ENCODE measurements around the gene MOB3B. TPM values are rescaled to one million over a fixed set of nuclear protein-coding genes. Genes with fewer than 3 reads are reported as not detected.
A peak's percentile ranks its signal among the peaks of the same experiment; 100 is the strongest.

Gene MOB3B
- total RNA-seq, 3 donors from 2014 or later, result 12.8 to 19.3 (median 13.1) TPM

- Histone ChIP-seq H3K9me3 (no peaks in the 10 kb centered on the region), H3K36me3 (no peaks in the 10 kb centered on the region), H3K27me3 (no peaks in the 10 kb centered on the region), H3K4me1 (peaks cover 0 to 9% of the 10 kb centered on the region in 2 donors), H3K27ac (peak overlapping the region in 1 of 2 donors; percentile 34), H3K4me3 (no peak overlapping the region)
- DNase-seq (ENCODE audit: low spot score in 2 of 2), result no peak
- TF ChIP-seq POLR2A (IDR thresholded peaks at IDR 0.05), result no peak
- TF ChIP-seq CTCF (IDR thresholded peaks at IDR 0.05), result no peak
- TF ChIP-seq POLR2AphosphoS5 (IDR thresholded peaks at IDR 0.05), result no peak
- intact Hi-C loops (cut with DNase I; ENCODE audit: low total_unique reads), result no loop called here
Measured at GRCh38 chr9:27395484-27395921, 134.1 kb downstream of the MOB3B start.

- no peaks in the 10 kb centered on the region for H3K36me3 ChIP-seq
- peak overlapping the region; percentile 20 to 71 for H3K27ac ChIP-seq
- H3K27me3 ChIP-seq, result no peaks in the 10 kb centered on the region
- H3K4me3 ChIP-seq, result no peak overlapping the region
- H3K4me1 ChIP-seq, result peaks cover 0 to 9% of the 10 kb centered on the region in 2 donors
- no peak for DNase-seq (ENCODE audit: low spot score in 2 of 2)
- TF ChIP-seq POLR2AphosphoS5 (IDR thresholded peaks at IDR 0.05) (no peak), POLR2A (IDR thresholded peaks at IDR 0.05) (no peak), CTCF (IDR thresholded peaks at IDR 0.05) (no peak)
- no peaks in the 10 kb centered on the region for H3K9me3 ChIP-seq
- intact Hi-C loops (cut with DNase I; ENCODE audit: low total_unique reads), result no loop called here
Measured at GRCh38 chr9:27394826-27395201, 134.8 kb downstream of the MOB3B start.

- no peaks in the 10 kb centered on the region for H3K9me3 ChIP-seq
- H3K27me3 ChIP-seq, result no peaks in the 10 kb centered on the region
- peaks cover 0 to 9% of the 10 kb centered on the region in 2 donors for H3K4me1 ChIP-seq
- peak overlapping the region; percentile 71 to 72 for H3K27ac ChIP-seq
- no peaks in the 10 kb centered on the region for H3K36me3 ChIP-seq
- no peak for DNase-seq (ENCODE audit: low spot score in 2 of 2)
- no peak overlapping the region for H3K4me3 ChIP-seq
- intact Hi-C loops (cut with DNase I; ENCODE audit: low total_unique reads), result no loop called here
- no peak for TF ChIP-seq CTCF (IDR thresholded peaks at IDR 0.05)
- no peak for TF ChIP-seq POLR2A (IDR thresholded peaks at IDR 0.05)
- no peak for TF ChIP-seq POLR2AphosphoS5 (IDR thresholded peaks at IDR 0.05)
Measured at GRCh38 chr9:27394154-27394825, 135.3 kb downstream of the MOB3B start.

GRCh38 chr9:27393054-27393846 lies 136.4 kb downstream of the MOB3B start:
- Histone ChIP-seq H3K27me3 (no peaks in the 10 kb centered on the region), H3K9me3 (no peaks in the 10 kb centered on the region), H3K36me3 (no peaks in the 10 kb centered on the region), H3K4me3 (no peak overlapping the region), H3K4me1 (peaks cover 0 to 9% of the 10 kb centered on the region in 2 donors), H3K27ac (peak overlapping the region in 1 of 2 donors; percentile 71)
- intact Hi-C loops (cut with DNase I; ENCODE audit: low total_unique reads), result no loop called here
- no peak for DNase-seq (ENCODE audit: low spot score in 2 of 2)
- TF ChIP-seq POLR2A (IDR thresholded peaks at IDR 0.05), result no peak
- TF ChIP-seq POLR2AphosphoS5 (IDR thresholded peaks at IDR 0.05), result no peak
- no peak for TF ChIP-seq CTCF (IDR thresholded peaks at IDR 0.05)

- H3K27ac ChIP-seq, result no peak overlapping the region
- intact Hi-C loops (cut with DNase I; ENCODE audit: low total_unique reads), result no loop called here
- H3K4me1 ChIP-seq, result peaks cover 0 to 9% of the 10 kb centered on the region in 2 donors
Measured at GRCh38 chr9:27392451-27392850, 137.2 kb downstream of the MOB3B start.

More at GRCh38 chr9:27392451-27392850, 137.2 kb downstream of the MOB3B start:
- Histone ChIP-seq H3K9me3 (no peaks in the 10 kb centered on the region), H3K4me3 (no peak overlapping the region), H3K36me3 (no peaks in the 10 kb centered on the region), H3K27me3 (no peaks in the 10 kb centered on the region)
- no peak for DNase-seq (ENCODE audit: low spot score in 2 of 2)
- TF ChIP-seq POLR2AphosphoS5 (IDR thresholded peaks at IDR 0.05) (no peak), POLR2A (IDR thresholded peaks at IDR 0.05) (no peak), CTCF (IDR thresholded peaks at IDR 0.05) (no peak)
